K562 (cell line): ENCODE data around the gene BDKRB2. TPM values are rescaled to one million over a fixed set of nuclear protein-coding genes. Genes with fewer than 3 reads are reported as not detected.

Source experiments
- ATAC-seq: fragments of 200-7000 bp; cut with Tn5 transposase; 3 replicates; pipeline ENCODE4 v1.9.1; 2020; ENCODE audit warnings: moderate library complexity
- BruUV-seq: library from RNA; stranded (reverse); fragments of 400-500 nt; replicated peaks from 2 replicates; lab custom pipeline; 2021; lab: Mats Ljungman, UMichigan
- CTCF ChIA-PET: fragments of 300-600 bp; formaldehyde crosslinking; extraction: SDS; loops from one replicate; lab custom pipeline; 2021; ENCODE audit warnings: low intra/inter-chr PET ratio; lab: Yijun Ruan, JAX
- POLR2A ChIA-PET: fragments of 300-600, 350-650 bp; sonication (Branson Sonifier 250); formaldehyde crosslinking; extraction: SDS; loops from one replicate; lab custom pipeline; 2021; ENCODE audit warnings: antibody characterized with exemption, inconsistent platforms; lab: Yijun Ruan, JAX
- DNase-seq, 4 experiments: peaks; one replicate each; pipeline versions ENCODE4 v3.0.0 to v3.0.0-alpha.2; 2011 to 2018; ENCODE audit warnings: low spot score in 3 of 4, mixed read lengths in 3 of 4; ENCODE audit errors: extremely low read depth in 1 of 4
- FAIRE-seq: peaks from 2 replicates; lab custom pipeline; 2011; peaks lifted over from hg19 to GRCh38; lab: Jason Lieb, UNC
- H2AFZ ChIP-seq: 2 replicates; pipeline ENCODE4 v1.6.0; 2011; ENCODE audit warnings: low read depth, low read length, control low read depth, inconsistent platforms
- H3K27ac ChIP-seq: fragments of 200-600 bp; 3 replicates; pipeline ENCODE4 v1.8.0; 2011; ENCODE audit warnings: low read depth, mild to moderate bottlenecking, control low read depth, inconsistent platforms, low read length, moderate library complexity, mixed read lengths; ENCODE audit errors: extremely low read depth
- H3K27me3 ChIP-seq, 2 experiments: fragments of 300-600 bp in 1 of 2; 2 replicates in 1 of 2; 3 replicates in 1 of 2; pipeline versions ENCODE4 v1.6.0 to v1.8.0; 2011; ENCODE audit warnings: inconsistent platforms in 2 of 2, low read length in 2 of 2, mild to moderate bottlenecking in 1 of 2, mixed read lengths in 1 of 2, moderate library complexity in 1 of 2; ENCODE audit not compliant: control insufficient read depth in 2 of 2, insufficient read depth in 2 of 2
- H3K36me3 ChIP-seq: fragments of 300-600 bp; 3 replicates; pipeline ENCODE4 v1.8.0; 2011; ENCODE audit warnings: mild to moderate bottlenecking, low read length, inconsistent platforms; ENCODE audit not compliant: control insufficient read depth, insufficient read depth
- H3K4me1 ChIP-seq, 2 experiments: fragments of 200-600 bp in 1 of 2; replicated peaks in 1 of 2; 2 replicates in 1 of 2; 3 replicates in 1 of 2; pipeline versions ENCODE4 v1.5.1 to v1.8.0; 2011; ENCODE audit warnings: inconsistent platforms in 2 of 2, low read length in 2 of 2, mild to moderate bottlenecking in 1 of 2, mixed read lengths in 1 of 2, moderate library complexity in 1 of 2; ENCODE audit not compliant: control insufficient read depth in 2 of 2, insufficient read depth in 2 of 2
- H3K4me2 ChIP-seq: 2 replicates; pipeline ENCODE4 v1.6.1; 2011; ENCODE audit warnings: low read length, control low read depth, inconsistent platforms, mixed read lengths; ENCODE audit not compliant: insufficient read depth
- H3K4me3 ChIP-seq: fragments of 200-600 bp; sonication (generic), shearing (Covaris generic); 2 replicates; pipeline ENCODE4 v1.5.1; 2016; ENCODE audit warnings: control low read depth, inconsistent platforms
- H3K79me2 ChIP-seq: fragments of 200-600 bp; 3 replicates; pipeline ENCODE4 v1.8.0; 2011; ENCODE audit warnings: low read length, inconsistent platforms; ENCODE audit not compliant: control insufficient read depth, insufficient read depth
- H3K9ac ChIP-seq, 2 experiments: 2 replicates each; pipeline versions ENCODE4 v1.6.0 to v1.6.1; 2011; ENCODE audit warnings: low read depth in 2 of 2, low read length in 2 of 2, control low read depth in 1 of 2, inconsistent platforms in 1 of 2, mild to moderate bottlenecking in 1 of 2, mixed read lengths in 1 of 2; ENCODE audit not compliant: insufficient read depth in 1 of 2
- H3K9me1 ChIP-seq: one replicate; pipeline ENCODE4 v1.6.0; 2011; ENCODE audit warnings: inconsistent platforms, mild to moderate bottlenecking, low read length, moderate library complexity; ENCODE audit not compliant: control insufficient read depth, insufficient read depth
- H3K9me3 ChIP-seq: replicated peaks from 2 replicates; pipeline ENCODE4 v1.5.1; 2011; ENCODE audit warnings: low read depth, low read length, inconsistent platforms; ENCODE audit not compliant: control insufficient read depth, insufficient read depth
- H4K20me1 ChIP-seq: replicated peaks from 2 replicates; pipeline ENCODE4 v1.6.1; 2011; ENCODE audit warnings: low read length, inconsistent platforms, mixed read lengths; ENCODE audit not compliant: control insufficient read depth, insufficient read depth
- ATF7 ChIP-seq: fragments of 450-650 bp; IDR thresholded peaks from 2 replicates; pipeline ENCODE4 v1.7.1; 2014; ENCODE audit warnings: mild to moderate bottlenecking, moderate library complexity
- CBX8 ChIP-seq: fragments of 200-600 bp; sonication (generic); IDR thresholded peaks from 2 replicates; pipeline ENCODE4 v1.6.1; 2012; ENCODE audit warnings: borderline replicate concordance, mixed run types, low read depth, mild to moderate bottlenecking, moderate library complexity, mixed read lengths, low read length, control low read depth, inconsistent platforms; ENCODE audit not compliant: poor library complexity, severe bottlenecking; ENCODE audit errors: extremely low read depth
- CCAR2 ChIP-seq: fragments of 200-400 bp; formaldehyde crosslinking; IDR thresholded peaks from 2 replicates; pipeline ENCODE4 v1.6.1; 2017; ENCODE audit warnings: mild to moderate bottlenecking, low read depth, low read length
- E2F4 ChIP-seq: sonication (generic); formaldehyde crosslinking; IDR thresholded peaks from 2 replicates; pipeline ENCODE4 v1.8.0; 2022; ENCODE audit warnings: mild to moderate bottlenecking, low read depth, missing genetic modification reagents
- GTF2F1 ChIP-seq: IDR thresholded peaks from 2 replicates; pipeline ENCODE4 v1.6.1; 2011; ENCODE audit warnings: low read depth, low read length, improper control_type of control experiment
- HIVEP1 ChIP-seq: fragments of 250-450 bp; sonication (Bioruptor Pico); IDR thresholded peaks from 2 replicates; pipeline ENCODE4 v1.4.0; 2020; ENCODE audit warnings: mild to moderate bottlenecking
- KHSRP ChIP-seq: fragments of 450-650 bp; IDR thresholded peaks from 2 replicates; pipeline ENCODE4 v1.6.1; 2017
- NCOA1 ChIP-seq: fragments of 450-650 bp; IDR thresholded peaks from 2 replicates; pipeline ENCODE4 v1.6.1; 2016; ENCODE audit warnings: low read depth
- NFE2 ChIP-seq: IDR thresholded peaks from 2 replicates; pipeline ENCODE4 v1.6.1; 2014; ENCODE audit warnings: antibody characterized with exemption, low read depth
- NFXL1 ChIP-seq: fragments of 450-650 bp; formaldehyde crosslinking; IDR thresholded peaks from 2 replicates; pipeline ENCODE4 v1.4.0; 2021; ENCODE audit warnings: mild to moderate bottlenecking
- SMARCA5 ChIP-seq: fragments of 450-650 bp; IDR thresholded peaks from 2 replicates; pipeline ENCODE4 v1.6.1; 2016
- SMARCB1 ChIP-seq: IDR thresholded peaks from 2 replicates; pipeline ENCODE4 v1.6.1; 2011; ENCODE audit warnings: improper control_type of control experiment, low read depth; ENCODE audit not compliant: insufficient read length
- YBX1 ChIP-seq: fragments of 450-650 bp; IDR thresholded peaks from 2 replicates; pipeline ENCODE4 v1.7.1; 2016; ENCODE audit warnings: mild to moderate bottlenecking
- ZBTB8A ChIP-seq: fragments of 450-650 bp; IDR thresholded peaks from 2 replicates; pipeline ENCODE4 v1.6.1; 2018; ENCODE audit warnings: mild to moderate bottlenecking, moderate library complexity; ENCODE audit not compliant: partially characterized antibody
- ZNF121 ChIP-seq: sonication (generic); formaldehyde crosslinking; conservative IDR thresholded peaks from 2 replicates; pipeline ENCODE4 v1.8.0; 2022; ENCODE audit warnings: missing genetic modification reagents
- ZNF133 ChIP-seq: fragments of 250-450 bp; sonication (Bioruptor Pico); IDR thresholded peaks from 2 replicates; pipeline ENCODE4 v1.4.0; 2020; ENCODE audit warnings: mild to moderate bottlenecking
- ZNF512 ChIP-seq: IDR thresholded peaks from 2 replicates; pipeline ENCODE4 v1.6.1; 2016; ENCODE audit warnings: missing genetic modification characterization, missing compliant biosample characterization
- ZNF584 ChIP-seq: fragments of 200-800 bp; sonication (Bioruptor generic); IDR thresholded peaks from 2 replicates; pipeline ENCODE4 v1.6.1; 2016; ENCODE audit warnings: low read depth, mild to moderate bottlenecking, missing genetic modification characterization, missing compliant biosample characterization
- ZNF695 ChIP-seq: fragments of 450-650 bp; formaldehyde crosslinking; IDR thresholded peaks from 2 replicates; pipeline ENCODE4 v1.4.0; 2020; ENCODE audit warnings: mild to moderate bottlenecking, moderate library complexity
- ZNF780A ChIP-seq: fragments of 250-450 bp; sonication (Bioruptor Pico); IDR thresholded peaks from 2 replicates; pipeline ENCODE4 v1.5.0; 2021; ENCODE audit warnings: mild to moderate bottlenecking
- WGBS: fragments of 100-300 bp; shearing (Covaris generic); methylation state at CpG from one replicate; pipeline ENCODE4 v1.1.6; 2016; ENCODE audit warnings: low coverage, mixed read lengths; ENCODE audit not compliant: insufficient coverage; ENCODE audit errors: missing lambda C conversion rate; 5-methylcytosine and 5-hydroxymethylcytosine counted together
- in situ Hi-C: fragments of 300-500 bp; cut with MboI; formaldehyde crosslinking; loops from 4 replicates; pipeline ENCODE4 v1.15.0; 2018; ENCODE audit warnings: inconsistent platforms, mixed read lengths
- intact Hi-C: fragments of 100-400 bp; cut with micrococcal nuclease; formaldehyde crosslinking; loops from 2 replicates; pipeline ENCODE4 v1.14.2; 2022
- polyA plus RNA-seq, 8 experiments: library from polyadenylated mRNA; depleted of rRNA in 4 of 8; stranded (reverse) in 5 of 8; unstranded in 3 of 8; fragments of >200 nt; fragmentation: Nextera tagmentation in 2 of 8; fragmentation: Illumina TruSeq in 1 of 8; extraction: Ambion mirVana in 2 of 8; extraction: Trizol in 1 of 8; gene quantifications; 2 replicates each; pipeline versions ENCODE4 v1.2.1 to v1.2.3, GENCODE V29; 2011 to 2014; ENCODE audit warnings: inconsistent platforms in 1 of 8, missing spikeins in 1 of 8
- total RNA-seq, 7 experiments: library from RNA; depleted of rRNA in 6 of 7; stranded (reverse); fragments of >200 nt in 6 of 7; fragmentation: Illumina TruSeq in 2 of 7; extraction: Trizol in 2 of 7; gene quantifications; 2 replicates each; pipeline versions ENCODE4 v1.2.1 to v1.2.3, GENCODE V29; 2011 to 2021; ENCODE audit warnings: low replicate concordance in 1 of 7

The BDKRB2 gene
- total and polyA plus RNA-seq, 9 of the 15 experiments (the other 6 are each of a cell fraction or from before 2014, with no cell fraction given): 0.02 TPM; not detected in 8

GRCh38 chr14:96176811-96177211 is 27.8 kb upstream of the BDKRB2 start:
- no peak overlapping the region for H3K4me2 ChIP-seq
- CTCF ChIA-PET: no interaction called here
- no TSS peak for BruUV-seq
- POLR2A ChIA-PET: no interaction called here
- WGBS: 0% methylated on average over 5 of the region's 8 CpGs
- no peaks in the 10 kb centered on the region for H3K9me3 ChIP-seq
- no peaks in the 10 kb centered on the region for H4K20me1 ChIP-seq
- H3K27ac ChIP-seq: no peak overlapping the region
- no peaks in the 10 kb centered on the region for H3K4me1 ChIP-seq
- peaks cover 0 to 14% of the 10 kb centered on the region in 2 experiments; a peak in 2 of 5 replicates for H3K27me3 ChIP-seq
- FAIRE-seq: no peak
- TF ChIP-seq YBX1 (no peak), ZBTB8A (no peak), ZNF584 (CRISPR knock-in tag) (no peak), SMARCA5 (no peak), NCOA1 (no peak), E2F4 (CRISPR knock-in tag) (no peak), CCAR2 (no peak), ATF7 (no peak), ZNF121 (no peak), SMARCB1 (no peak), NFXL1 (CRISPR knock-in tag) (no peak), KHSRP (no peak), GTF2F1 (no peak), NFE2 (no peak), ZNF780A (CRISPR knock-in tag) (no peak), HIVEP1 (CRISPR knock-in tag) (no peak), ZNF133 (CRISPR knock-in tag) (no peak), ZNF695 (CRISPR knock-in tag) (no peak), CBX8 (no peak), ZNF512 (no peak)
- TF ChIP-seq, all 486 proteins: peak for 0
- Histone ChIP-seq H3K79me2 (no peaks in the 10 kb centered on the region), H3K9ac (no peak overlapping the region), H3K9me1 (no peaks in the 10 kb centered on the region), H3K36me3 (no peaks in the 10 kb centered on the region), H2AFZ (no peak overlapping the region), H3K4me3 (no peak overlapping the region)
- intact Hi-C loops: no loop called here
- in situ Hi-C loops: no loop called here
- no peak for ATAC-seq
- no peak for DNase-seq
